ENCODE measurements around the gene FOSL1. TPM values are rescaled to one million over a fixed set of nuclear protein-coding genes. Genes with fewer than 3 reads are reported as not detected.

The FOSL1 gene
- total and polyA plus RNA-seq, 2 of the 13 experiments (the other 11 are each of a cell fraction or from before 2014, with no cell fraction given), result 4.0 to 4.1 TPM

DNA sequence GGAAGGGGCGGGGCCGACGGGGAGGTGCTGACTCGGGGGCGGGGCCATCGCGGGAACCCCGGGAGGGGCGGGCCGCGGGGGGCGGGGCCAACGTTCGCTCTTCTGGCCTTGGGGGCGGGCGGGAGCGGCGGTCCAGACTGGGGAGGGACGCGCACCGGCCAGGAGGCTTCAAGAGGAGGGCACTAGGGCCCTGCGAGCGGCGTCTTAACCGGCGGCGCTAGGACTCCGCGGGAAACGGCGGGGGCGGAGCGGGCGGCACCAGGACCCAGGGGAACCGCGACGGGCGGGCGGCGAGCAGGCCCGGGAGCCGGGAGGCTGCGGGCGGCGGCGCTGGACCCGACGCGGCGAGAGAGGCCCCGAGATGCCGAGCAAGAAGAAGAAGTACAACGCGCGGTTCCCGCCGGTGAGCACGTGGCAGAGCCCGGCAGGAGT lies 19.0 kb upstream of the FOSL1 start, which contains the start of gene DRAP1 (continued):
- TF ChIP-seq EP300 (IDR thresholded peaks at IDR 0.05; ENCODE audit: low read depth in 2 of 2, low read length in 2 of 2), result peak in 1 of 2 experiments; percentile 36; a peak in 1 of 4 replicates
- peak; percentile 50; the same call in 1 of the 2 replicates for TF ChIP-seq EP300 (CRISPR knock-in tag; IDR thresholded peaks at IDR 0.05; ENCODE audit: borderline replicate concordance)
- TF ChIP-seq ZC3H4 (CRISPR knock-in tag; IDR thresholded peaks at IDR 0.05; ENCODE audit: borderline replicate concordance), result no peak
- TF ChIP-seq EZH2 (conservative IDR thresholded peaks at IDR 0.05; ENCODE audit: low read depth, low read length), result no peak
- TF ChIP-seq STAG1 (CRISPR knock-in tag; IDR thresholded peaks at IDR 0.05), result no peak; the same call in 1 of the 2 replicates
- 0 out of 2 replicates have a peak, but pooled peaks have one; percentile 30 for TF ChIP-seq RARA (CRISPR knock-in tag; IDR thresholded peaks at IDR 0.05)
- peak; percentile 96 for TF ChIP-seq KDM4B (CRISPR knock-in tag; IDR thresholded peaks at IDR 0.05)
- peak; percentile 79 for TF ChIP-seq FOSL2 (CRISPR knock-in tag; IDR thresholded peaks at IDR 0.05)
- TF ChIP-seq, protein P1, sequence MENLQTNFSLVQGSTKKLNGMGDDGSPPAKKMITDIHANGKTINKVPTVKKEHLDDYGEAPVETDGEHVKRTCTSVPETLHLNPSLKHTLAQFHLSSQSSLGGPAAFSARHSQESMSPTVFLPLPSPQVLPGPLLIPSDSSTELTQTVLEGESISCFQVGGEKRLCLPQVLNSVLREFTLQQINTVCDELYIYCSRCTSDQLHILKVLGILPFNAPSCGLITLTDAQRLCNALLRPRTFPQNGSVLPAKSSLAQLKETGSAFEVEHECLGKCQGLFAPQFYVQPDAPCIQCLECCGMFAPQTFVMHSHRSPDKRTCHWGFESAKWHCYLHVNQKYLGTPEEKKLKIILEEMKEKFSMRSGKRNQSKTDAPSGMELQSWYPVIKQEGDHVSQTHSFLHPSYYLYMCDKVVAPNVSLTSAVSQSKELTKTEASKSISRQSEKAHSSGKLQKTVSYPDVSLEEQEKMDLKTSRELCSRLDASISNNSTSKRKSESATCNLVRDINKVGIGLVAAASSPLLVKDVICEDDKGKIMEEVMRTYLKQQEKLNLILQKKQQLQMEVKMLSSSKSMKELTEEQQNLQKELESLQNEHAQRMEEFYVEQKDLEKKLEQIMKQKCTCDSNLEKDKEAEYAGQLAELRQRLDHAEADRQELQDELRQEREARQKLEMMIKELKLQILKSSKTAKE (CRISPR knock-in tag; IDR thresholded peaks at IDR 0.05; ENCODE audit: borderline replicate concordance), result no peak
- peak; percentile 86 for TF ChIP-seq ATF7-NPFF (CRISPR knock-in tag; IDR thresholded peaks at IDR 0.05; ENCODE audit: low read depth)
- TF ChIP-seq, protein P2, sequence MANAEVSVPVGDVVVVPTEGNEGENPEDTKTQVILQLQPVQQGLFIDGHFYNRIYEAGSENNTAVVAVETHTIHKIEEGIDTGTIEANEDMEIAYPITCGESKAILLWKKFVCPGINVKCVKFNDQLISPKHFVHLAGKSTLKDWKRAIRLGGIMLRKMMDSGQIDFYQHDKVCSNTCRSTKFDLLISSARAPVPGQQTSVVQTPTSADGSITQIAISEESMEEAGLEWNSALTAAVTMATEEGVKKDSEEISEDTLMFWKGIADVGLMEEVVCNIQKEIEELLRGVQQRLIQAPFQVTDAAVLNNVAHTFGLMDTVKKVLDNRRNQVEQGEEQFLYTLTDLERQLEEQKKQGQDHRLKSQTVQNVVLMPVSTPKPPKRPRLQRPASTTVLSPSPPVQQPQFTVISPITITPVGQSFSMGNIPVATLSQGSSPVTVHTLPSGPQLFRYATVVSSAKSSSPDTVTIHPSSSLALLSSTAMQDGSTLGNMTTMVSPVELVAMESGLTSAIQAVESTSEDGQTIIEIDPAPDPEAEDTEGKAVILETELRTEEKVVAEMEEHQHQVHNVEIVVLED (CRISPR knock-in tag; IDR thresholded peaks at IDR 0.05; ENCODE audit: borderline replicate concordance), result peak; percentile 64
- TF ChIP-seq ZNF451 (CRISPR knock-in tag; IDR thresholded peaks at IDR 0.05), result peak; percentile 71; the same call in 1 of the 2 replicates
- TF ChIP-seq, protein P3, sequence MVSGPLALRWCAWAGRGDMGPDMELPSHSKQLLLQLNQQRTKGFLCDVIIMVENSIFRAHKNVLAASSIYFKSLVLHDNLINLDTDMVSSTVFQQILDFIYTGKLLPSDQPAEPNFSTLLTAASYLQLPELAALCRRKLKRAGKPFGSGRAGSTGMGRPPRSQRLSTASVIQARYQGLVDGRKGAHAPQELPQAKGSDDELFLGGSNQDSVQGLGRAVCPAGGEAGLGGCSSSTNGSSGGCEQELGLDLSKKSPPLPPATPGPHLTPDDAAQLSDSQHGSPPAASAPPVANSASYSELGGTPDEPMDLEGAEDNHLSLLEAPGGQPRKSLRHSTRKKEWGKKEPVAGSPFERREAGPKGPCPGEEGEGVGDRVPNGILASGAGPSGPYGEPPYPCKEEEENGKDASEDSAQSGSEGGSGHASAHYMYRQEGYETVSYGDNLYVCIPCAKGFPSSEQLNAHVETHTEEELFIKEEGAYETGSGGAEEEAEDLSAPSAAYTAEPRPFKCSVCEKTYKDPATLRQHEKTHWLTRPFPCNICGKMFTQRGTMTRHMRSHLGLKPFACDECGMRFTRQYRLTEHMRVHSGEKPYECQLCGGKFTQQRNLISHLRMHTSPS (CRISPR knock-in tag; IDR thresholded peaks at IDR 0.05; ENCODE audit: low read depth), result no peak
- TF ChIP-seq ZNF383 (CRISPR knock-in tag; IDR thresholded peaks at IDR 0.05; ENCODE audit: borderline replicate concordance), result 0 out of 2 replicates have a peak, but pooled peaks have one; percentile 16
- TF ChIP-seq JDP2 (CRISPR knock-in tag; IDR thresholded peaks at IDR 0.05; ENCODE audit: borderline replicate concordance), result no peak
- no peak for TF ChIP-seq POLR2AphosphoS2 (IDR thresholded peaks at IDR 0.05; ENCODE audit: low read depth, low read length)
- no peak for TF ChIP-seq ZNF33A (CRISPR knock-in tag; IDR thresholded peaks at IDR 0.05; ENCODE audit: borderline replicate concordance)
- TF ChIP-seq, protein P4, sequence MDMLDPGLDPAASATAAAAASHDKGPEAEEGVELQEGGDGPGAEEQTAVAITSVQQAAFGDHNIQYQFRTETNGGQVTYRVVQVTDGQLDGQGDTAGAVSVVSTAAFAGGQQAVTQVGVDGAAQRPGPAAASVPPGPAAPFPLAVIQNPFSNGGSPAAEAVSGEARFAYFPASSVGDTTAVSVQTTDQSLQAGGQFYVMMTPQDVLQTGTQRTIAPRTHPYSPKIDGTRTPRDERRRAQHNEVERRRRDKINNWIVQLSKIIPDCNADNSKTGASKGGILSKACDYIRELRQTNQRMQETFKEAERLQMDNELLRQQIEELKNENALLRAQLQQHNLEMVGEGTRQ (IDR thresholded peaks at IDR 0.05; ENCODE audit: low read depth, low read length), result no peak
- TF ChIP-seq, protein P4 (CRISPR knock-in tag; IDR thresholded peaks at IDR 0.05; ENCODE audit: borderline replicate concordance), result no peak
